HepG2 (cell line): Measurements from ENCODE around the gene HMGN4. TPM values are rescaled to one million over a fixed set of nuclear protein-coding genes. Genes with fewer than 3 reads are reported as not detected.

Experiments used
- BCL6 ChIP-seq: IDR thresholded peaks from 2 replicates; pipeline ENCODE4 v1.6.1; 2016; ENCODE audit warnings: missing genetic modification reagents, missing compliant biosample characterization
- FOSL1 ChIP-seq: sonication (generic); formaldehyde crosslinking; IDR thresholded peaks from 2 replicates; pipeline ENCODE4 v1.9.0; 2021; ENCODE audit warnings: missing genetic modification reagents, borderline replicate concordance
- JUN ChIP-seq: sonication (generic); formaldehyde crosslinking; IDR thresholded peaks from 2 replicates; pipeline ENCODE4 v1.4.0; 2020; ENCODE audit warnings: mild to moderate bottlenecking, missing genetic modification reagents
- MTF2 ChIP-seq: sonication (generic); formaldehyde crosslinking; IDR thresholded peaks from 2 replicates; pipeline ENCODE4 v1.5.0; 2020; ENCODE audit warnings: missing genetic modification reagents, borderline replicate concordance
- SOX13 ChIP-seq, 3 experiments: fragments of 450-650 bp in 1 of 3; sonication (generic) in 1 of 3; formaldehyde crosslinking in 1 of 3; IDR thresholded peaks in 2 of 3; conservative IDR thresholded peaks in 1 of 3; 2 replicates each; pipeline versions ENCODE4 v1.5.0 to v1.6.1; 2016 to 2020; ENCODE audit warnings: antibody characterized with exemption in 1 of 3, mild to moderate bottlenecking in 1 of 3, missing compliant biosample characterization in 1 of 3, missing genetic modification reagents in 1 of 3, moderate library complexity in 1 of 3
- THYN1 ChIP-seq: sonication (generic); formaldehyde crosslinking; IDR thresholded peaks from 2 replicates; pipeline ENCODE4 v1.8.1; 2023; ENCODE audit warnings: low read depth, mild to moderate bottlenecking, moderate library complexity, missing genetic modification reagents, borderline replicate concordance
- ZFP62 ChIP-seq: sonication (generic); formaldehyde crosslinking; IDR thresholded peaks from 2 replicates; pipeline ENCODE4 v1.4.0; 2020; ENCODE audit warnings: missing genetic modification reagents
- ZFP90 ChIP-seq: sonication (generic); formaldehyde crosslinking; IDR thresholded peaks from 2 replicates; pipeline ENCODE4 v1.8.0; 2022; ENCODE audit warnings: missing genetic modification reagents, mild to moderate bottlenecking, inconsistent platforms, borderline replicate concordance
- ZNF3 ChIP-seq: IDR thresholded peaks from 2 replicates; pipeline ENCODE4 v1.7.0; 2017; ENCODE audit warnings: inconsistent platforms
- ZNF446 ChIP-seq: sonication (generic); formaldehyde crosslinking; IDR thresholded peaks from 2 replicates; pipeline ENCODE4 v1.5.0; 2020; ENCODE audit warnings: mild to moderate bottlenecking, missing genetic modification reagents
- ZNF614 ChIP-seq: IDR thresholded peaks from 2 replicates; pipeline ENCODE4 v1.6.1; 2018; ENCODE audit warnings: missing biosample characterization, missing genetic modification reagents, inconsistent platforms, borderline replicate concordance
- ZSCAN29 ChIP-seq: sonication (generic); formaldehyde crosslinking; conservative IDR thresholded peaks from 2 replicates; pipeline ENCODE4 v1.4.0; 2020; ENCODE audit warnings: mild to moderate bottlenecking, missing genetic modification reagents
- polyA plus RNA-seq, 8 experiments: library from polyadenylated mRNA; depleted of rRNA in 3 of 8; stranded (reverse) in 7 of 8; unstranded in 1 of 8; fragments of >200 nt; fragmentation: Illumina TruSeq in 4 of 8; extraction: Trizol in 4 of 8; gene quantifications; 2 replicates each; pipeline versions ENCODE4 v1.2.1 to v1.2.3, GENCODE V29; 2011 to 2016; ENCODE audit warnings: low read depth in 4 of 8, missing spikeins in 1 of 8, mixed read lengths in 1 of 8; ENCODE audit not compliant: insufficient read depth in 1 of 8
- total RNA-seq, 5 experiments: library from RNA; depleted of rRNA; stranded (reverse); fragments of >200 nt; fragmentation: Illumina TruSeq; extraction: Trizol; gene quantifications; 2 replicates each; pipeline ENCODE4 v1.2.3, GENCODE V29; 2016; ENCODE audit warnings: low read depth in 1 of 5
- TF ChIP-seq, protein P1 (sequence below): IDR thresholded peaks from 2 replicates; pipeline ENCODE4 v1.6.1; 2016; ENCODE audit warnings: missing biosample characterization, missing genetic modification reagents, low read depth
- TF ChIP-seq, protein P2 (sequence below): sonication (generic); formaldehyde crosslinking; IDR thresholded peaks from 2 replicates; pipeline ENCODE4 v1.4.0; 2020; ENCODE audit warnings: mild to moderate bottlenecking, missing genetic modification reagents
- TF ChIP-seq, protein P3 (sequence below): sonication (generic); formaldehyde crosslinking; IDR thresholded peaks from 2 replicates; pipeline ENCODE4 v1.4.0; 2020; ENCODE audit warnings: missing genetic modification reagents; ENCODE audit errors: not compliant biosample characterization
- TF ChIP-seq, protein P4 (sequence below): sonication (generic); formaldehyde crosslinking; IDR thresholded peaks from 2 replicates; pipeline ENCODE4 v1.4.0; 2020; ENCODE audit warnings: missing genetic modification reagents
- TF ChIP-seq, protein P5 (sequence below): sonication (generic); formaldehyde crosslinking; IDR thresholded peaks from 2 replicates; pipeline ENCODE4 v1.4.0; 2020; ENCODE audit warnings: missing genetic modification reagents, mild to moderate bottlenecking, borderline replicate concordance

HMGN4 gene
- total and polyA plus RNA-seq, 2 of the 13 experiments (the other 11 are each of a cell fraction or from before 2014, with no cell fraction given), result 39.9 to 52.1 TPM

DNA sequence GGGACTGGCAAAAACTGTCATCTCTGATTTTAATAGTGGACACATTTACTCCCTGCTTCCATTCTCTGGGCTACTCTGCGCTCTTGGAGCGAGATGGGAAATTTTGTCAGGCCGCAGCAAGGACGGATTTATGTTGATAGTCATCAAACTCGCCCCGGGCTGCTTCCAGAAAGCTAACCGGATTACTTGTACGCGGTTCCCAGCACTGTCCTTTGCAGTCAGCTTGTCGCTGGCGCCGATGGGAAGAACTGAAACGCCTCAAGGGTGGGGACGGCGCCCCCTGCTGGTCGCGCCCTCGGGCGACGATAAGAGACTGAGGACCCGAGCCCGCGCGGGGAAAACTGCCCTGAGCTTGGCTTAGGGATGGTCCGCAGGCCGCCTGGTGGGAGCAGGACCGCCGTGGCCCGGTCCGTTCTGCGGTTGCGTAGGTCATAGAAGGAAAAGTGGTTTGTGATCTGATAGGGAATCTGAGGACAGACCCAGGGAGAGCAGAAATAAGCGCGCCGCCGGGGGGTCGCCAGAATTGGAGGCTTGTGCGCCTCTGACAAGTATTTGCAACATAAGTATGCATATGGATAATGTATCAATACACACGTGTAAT, 57.6 kb downstream of the HMGN4 start (continued):
- TF ChIP-seq, protein P1, sequence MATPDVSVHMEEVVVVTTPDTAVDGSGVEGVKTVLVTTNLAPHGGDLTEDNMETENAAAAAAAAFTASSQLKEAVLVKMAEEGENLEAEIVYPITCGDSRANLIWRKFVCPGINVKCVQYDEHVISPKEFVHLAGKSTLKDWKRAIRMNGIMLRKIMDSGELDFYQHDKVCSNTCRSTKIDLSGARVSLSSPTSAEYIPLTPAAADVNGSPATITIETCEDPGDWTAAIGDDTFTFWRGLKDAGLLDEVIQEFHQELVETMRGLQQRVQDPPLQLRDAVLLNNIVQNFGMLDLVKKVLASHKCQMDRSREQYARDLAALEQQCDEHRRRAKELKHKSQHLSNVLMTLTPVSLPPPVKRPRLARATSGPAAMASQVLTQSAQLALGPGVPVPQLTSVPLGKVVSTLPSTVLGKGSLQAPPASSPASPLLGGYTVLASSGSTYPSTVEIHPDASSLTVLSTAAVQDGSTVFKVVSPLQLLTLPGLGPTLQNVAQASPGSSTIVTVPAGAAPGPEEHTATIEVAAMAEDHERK (CRISPR knock-in tag), result no peak
- no peak for TF ChIP-seq ZNF446 (CRISPR knock-in tag)
- TF ChIP-seq ZSCAN29 (CRISPR knock-in tag), result peak; percentile 95
- TF ChIP-seq, protein P2, sequence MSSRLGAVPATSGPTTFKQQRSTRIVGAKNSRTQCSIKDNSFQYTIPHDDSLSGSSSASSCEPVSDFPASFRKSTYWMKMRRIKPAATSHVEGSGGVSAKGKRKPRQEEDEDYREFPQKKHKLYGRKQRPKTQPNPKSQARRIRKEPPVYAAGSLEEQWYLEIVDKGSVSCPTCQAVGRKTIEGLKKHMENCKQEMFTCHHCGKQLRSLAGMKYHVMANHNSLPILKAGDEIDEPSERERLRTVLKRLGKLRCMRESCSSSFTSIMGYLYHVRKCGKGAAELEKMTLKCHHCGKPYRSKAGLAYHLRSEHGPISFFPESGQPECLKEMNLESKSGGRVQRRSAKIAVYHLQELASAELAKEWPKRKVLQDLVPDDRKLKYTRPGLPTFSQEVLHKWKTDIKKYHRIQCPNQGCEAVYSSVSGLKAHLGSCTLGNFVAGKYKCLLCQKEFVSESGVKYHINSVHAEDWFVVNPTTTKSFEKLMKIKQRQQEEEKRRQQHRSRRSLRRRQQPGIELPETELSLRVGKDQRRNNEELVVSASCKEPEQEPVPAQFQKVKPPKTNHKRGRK (CRISPR knock-in tag), result no peak
- TF ChIP-seq, protein P3, sequence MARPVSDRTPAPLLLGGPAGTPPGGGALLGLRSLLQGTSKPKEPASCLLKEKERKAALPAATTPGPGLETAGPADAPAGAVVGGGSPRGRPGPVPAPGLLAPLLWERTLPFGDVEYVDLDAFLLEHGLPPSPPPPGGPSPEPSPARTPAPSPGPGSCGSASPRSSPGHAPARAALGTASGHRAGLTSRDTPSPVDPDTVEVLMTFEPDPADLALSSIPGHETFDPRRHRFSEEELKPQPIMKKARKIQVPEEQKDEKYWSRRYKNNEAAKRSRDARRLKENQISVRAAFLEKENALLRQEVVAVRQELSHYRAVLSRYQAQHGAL (CRISPR knock-in tag), result peak; percentile 56
- TF ChIP-seq MTF2, result no peak
- TF ChIP-seq ZFP90, result no peak
- no peak for TF ChIP-seq FOSL1 (CRISPR knock-in tag)
- TF ChIP-seq THYN1 (CRISPR knock-in tag), result no peak
- TF ChIP-seq, protein P4, sequence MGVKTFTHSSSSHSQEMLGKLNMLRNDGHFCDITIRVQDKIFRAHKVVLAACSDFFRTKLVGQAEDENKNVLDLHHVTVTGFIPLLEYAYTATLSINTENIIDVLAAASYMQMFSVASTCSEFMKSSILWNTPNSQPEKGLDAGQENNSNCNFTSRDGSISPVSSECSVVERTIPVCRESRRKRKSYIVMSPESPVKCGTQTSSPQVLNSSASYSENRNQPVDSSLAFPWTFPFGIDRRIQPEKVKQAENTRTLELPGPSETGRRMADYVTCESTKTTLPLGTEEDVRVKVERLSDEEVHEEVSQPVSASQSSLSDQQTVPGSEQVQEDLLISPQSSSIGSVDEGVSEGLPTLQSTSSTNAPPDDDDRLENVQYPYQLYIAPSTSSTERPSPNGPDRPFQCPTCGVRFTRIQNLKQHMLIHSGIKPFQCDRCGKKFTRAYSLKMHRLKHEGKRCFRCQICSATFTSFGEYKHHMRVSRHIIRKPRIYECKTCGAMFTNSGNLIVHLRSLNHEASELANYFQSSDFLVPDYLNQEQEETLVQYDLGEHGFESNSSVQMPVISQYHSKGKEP (CRISPR knock-in tag), result no peak
- TF ChIP-seq ZNF3 (CRISPR knock-in tag), result no peak
- TF ChIP-seq BCL6, result peak; percentile 66
- TF ChIP-seq JUN (CRISPR knock-in tag), result no peak
- TF ChIP-seq ZFP62, result no peak
- no peak for TF ChIP-seq SOX13 (IDR thresholded peaks at IDR 0.05)
- peak in 1 of 2 experiments; percentile 64; a peak in 1 of 4 replicates for TF ChIP-seq SOX13 (CRISPR knock-in tag; conservative IDR thresholded peaks at IDR 0.05 in 1 of 2, IDR thresholded peaks at IDR 0.05 in 1 of 2)
- TF ChIP-seq, protein P5, sequence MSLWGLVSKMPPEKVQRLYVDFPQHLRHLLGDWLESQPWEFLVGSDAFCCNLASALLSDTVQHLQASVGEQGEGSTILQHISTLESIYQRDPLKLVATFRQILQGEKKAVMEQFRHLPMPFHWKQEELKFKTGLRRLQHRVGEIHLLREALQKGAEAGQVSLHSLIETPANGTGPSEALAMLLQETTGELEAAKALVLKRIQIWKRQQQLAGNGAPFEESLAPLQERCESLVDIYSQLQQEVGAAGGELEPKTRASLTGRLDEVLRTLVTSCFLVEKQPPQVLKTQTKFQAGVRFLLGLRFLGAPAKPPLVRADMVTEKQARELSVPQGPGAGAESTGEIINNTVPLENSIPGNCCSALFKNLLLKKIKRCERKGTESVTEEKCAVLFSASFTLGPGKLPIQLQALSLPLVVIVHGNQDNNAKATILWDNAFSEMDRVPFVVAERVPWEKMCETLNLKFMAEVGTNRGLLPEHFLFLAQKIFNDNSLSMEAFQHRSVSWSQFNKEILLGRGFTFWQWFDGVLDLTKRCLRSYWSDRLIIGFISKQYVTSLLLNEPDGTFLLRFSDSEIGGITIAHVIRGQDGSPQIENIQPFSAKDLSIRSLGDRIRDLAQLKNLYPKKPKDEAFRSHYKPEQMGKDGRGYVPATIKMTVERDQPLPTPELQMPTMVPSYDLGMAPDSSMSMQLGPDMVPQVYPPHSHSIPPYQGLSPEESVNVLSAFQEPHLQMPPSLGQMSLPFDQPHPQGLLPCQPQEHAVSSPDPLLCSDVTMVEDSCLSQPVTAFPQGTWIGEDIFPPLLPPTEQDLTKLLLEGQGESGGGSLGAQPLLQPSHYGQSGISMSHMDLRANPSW (CRISPR knock-in tag), result no peak
- peak; percentile 95 for TF ChIP-seq ZNF614 (CRISPR knock-in tag)
